GM19467 (cell line): ENCODE results near the gene CCDC144A.
"Not testable (repeated sequence)": the region's sequence is repeated elsewhere in the genome, so short reads cannot be mapped to it uniquely, and the experiment has no call there.

ENCODE experiments used
- ATAC-seq: cut with Tn5 transposase; IDR thresholded peaks from one replicate; pipeline ENCODE4 v1.9.1; 2021; ENCODE audit warnings: mild to moderate bottlenecking, moderate library complexity; ENCODE audit not compliant: unreplicated experiment

The CCDC144A gene

GRCh38 chr17:16817940-16818339, 127.9 kb downstream of the CCDC144A start:
- ATAC-seq, result not testable (repeated sequence)

GRCh38 chr17:16818340-16818739, 128.3 kb downstream of the CCDC144A start:
- no peak for ATAC-seq

GRCh38 chr17:16818821-16819683, 129.0 kb downstream of the CCDC144A start:
- no peak for ATAC-seq

GRCh38 chr17:16820161-16820877, 130.3 kb downstream of the CCDC144A start:
- ATAC-seq, result no peak

GRCh38 chr17:16820979-16821543, 131.0 kb downstream of the CCDC144A start:
- no peak for ATAC-seq

GRCh38 chr17:16822133-16822532, 132.1 kb downstream of the CCDC144A start:
- not testable (repeated sequence) for ATAC-seq

GRCh38 chr17:16823768-16824406, 133.8 kb downstream of the CCDC144A start:
- not testable (repeated sequence) for ATAC-seq
